Activated CD4-positive, alpha-beta memory T cell treated with anti-CD3 and anti-CD28 coated beads for 36 hours (primary cell): ENCODE measurements around the gene ANKRD30BL. TPM values are rescaled to one million over a fixed set of nuclear protein-coding genes. Genes with fewer than 3 reads are reported as not detected.
"Not testable (repeated sequence)": the region's sequence is repeated elsewhere in the genome, so short reads cannot be mapped to it uniquely, and the experiment has no call there.

Experiments
- CTCF ChIA-PET: fragments of 350-600 bp; sonication (Branson Sonifier 250); formaldehyde crosslinking; loops from one replicate; lab custom pipeline; 2021; ENCODE audit warnings: antibody characterized with exemption, inconsistent platforms; lab: Charles Lee
- POLR2A ChIA-PET: fragments of 350-600 bp; sonication (Branson Sonifier 250); formaldehyde crosslinking; loops from one replicate; lab custom pipeline; 2021; ENCODE audit warnings: antibody characterized with exemption; lab: Charles Lee
- DNase-seq: peaks from one replicate; pipeline ENCODE4 v3.0.0-alpha.2; 2020
- H3K27ac Mint-ChIP-seq: one replicate; pipeline ENCODE4 v1.8.0; 2021; ENCODE audit warnings: mixed read lengths
- H3K27me3 Mint-ChIP-seq: one replicate; pipeline ENCODE4 v1.8.0; 2021; ENCODE audit warnings: mixed read lengths
- H3K36me3 Mint-ChIP-seq: one replicate; pipeline ENCODE4 v1.8.0; 2021; ENCODE audit warnings: mixed read lengths
- H3K4me1 Mint-ChIP-seq: one replicate; pipeline ENCODE4 v1.8.0; 2021; ENCODE audit warnings: low read depth, mixed read lengths
- H3K4me3 Mint-ChIP-seq: one replicate; pipeline ENCODE4 v1.8.0; 2021; ENCODE audit warnings: mild to moderate bottlenecking, mixed read lengths
- H3K9me3 Mint-ChIP-seq: one replicate; pipeline ENCODE4 v1.8.0; 2021; ENCODE audit warnings: mixed read lengths
- intact Hi-C: fragments of 100-400 bp; cut with micrococcal nuclease; formaldehyde crosslinking; loops from one replicate; pipeline ENCODE4 v1.15.1; 2023
- total RNA-seq, 2 experiments: library from RNA; stranded (reverse); gene quantifications; one replicate each; pipeline ENCODE4 v1.2.3, GENCODE V29; 2021

The ANKRD30BL gene, protein sequence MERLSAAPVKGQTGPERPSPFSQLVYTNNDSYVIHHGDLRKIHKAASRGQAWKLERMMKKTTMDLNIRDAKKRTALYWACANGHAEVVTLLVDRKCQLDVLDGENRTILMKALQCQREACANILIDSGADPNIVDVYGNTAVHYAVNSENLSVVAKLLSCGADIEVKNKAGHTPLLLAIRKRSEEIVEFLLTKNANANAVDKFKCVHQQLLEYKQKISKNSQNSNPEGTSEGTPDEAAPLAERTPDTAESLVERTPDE
- total RNA-seq, result not detected

- H3K27ac Mint-ChIP-seq, H3K9me3 Mint-ChIP-seq, H3K4me3 Mint-ChIP-seq, H3K27me3 Mint-ChIP-seq, H3K4me1 Mint-ChIP-seq, CTCF ChIA-PET, DNase-seq, POLR2A ChIA-PET, intact Hi-C loops, H3K36me3 Mint-ChIP-seq: not testable (repeated sequence)
These were observed at the start of gene ANKRD30BL for GRCh38 chr2:132161161-132162124. Gene ANKRD30BL (minus strand): TSS chr2:132161952. CDS start chr2:132161705, 247 bp downstream.

DNA sequence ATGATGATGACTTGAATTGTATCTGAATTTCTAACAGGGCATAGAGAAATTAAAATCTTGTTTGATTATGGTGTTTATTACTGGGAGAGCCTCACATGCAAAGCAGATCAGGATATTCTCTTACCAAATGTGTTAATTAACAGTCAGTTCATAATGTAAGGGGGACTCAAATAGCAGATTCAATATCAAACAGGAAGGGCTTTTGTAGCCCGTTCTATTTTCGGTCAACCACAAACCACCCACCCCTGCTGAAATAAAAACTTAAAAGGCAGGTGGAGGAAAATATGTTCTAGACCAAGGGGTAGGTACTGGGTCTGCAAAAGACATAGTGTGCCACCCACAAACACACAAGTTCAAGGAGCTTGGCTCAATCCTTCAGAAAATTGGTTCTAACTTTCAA is 41.1 kb upstream of the ANKRD30BL start:
- POLR2A ChIA-PET, CTCF ChIA-PET, intact Hi-C loops: not testable (repeated sequence)

DNA sequence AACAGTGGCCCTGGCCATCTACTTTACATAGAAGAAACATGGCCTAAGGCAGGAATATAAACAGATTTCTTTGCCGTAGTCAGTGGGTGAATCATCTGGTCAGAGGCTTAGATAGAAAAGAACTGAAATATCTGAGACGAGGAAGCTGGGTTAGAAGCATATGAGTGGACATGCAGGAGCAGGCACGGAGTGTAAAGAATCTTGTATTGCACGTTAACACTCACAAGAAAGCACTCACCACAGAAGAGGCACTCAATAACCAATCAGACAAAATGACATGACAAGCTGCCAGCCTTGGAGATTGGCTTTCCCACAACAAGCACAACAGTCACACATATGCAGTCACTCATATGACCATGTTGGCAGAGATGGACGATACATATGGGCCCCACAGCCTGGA is 31.1 kb upstream of the ANKRD30BL start:
- H3K4me3 Mint-ChIP-seq, H3K36me3 Mint-ChIP-seq, intact Hi-C loops, H3K27ac Mint-ChIP-seq, H3K9me3 Mint-ChIP-seq, POLR2A ChIA-PET, DNase-seq, CTCF ChIA-PET, H3K27me3 Mint-ChIP-seq, H3K4me1 Mint-ChIP-seq: not testable (repeated sequence)

More for the DNA sequence above, 41.1 kb upstream of the ANKRD30BL start:
- not testable (repeated sequence) for H3K27ac Mint-ChIP-seq, H3K9me3 Mint-ChIP-seq, H3K4me1 Mint-ChIP-seq, H3K27me3 Mint-ChIP-seq, H3K36me3 Mint-ChIP-seq, DNase-seq, H3K4me3 Mint-ChIP-seq

- H3K4me3 Mint-ChIP-seq, H3K9me3 Mint-ChIP-seq, H3K4me1 Mint-ChIP-seq, H3K36me3 Mint-ChIP-seq, CTCF ChIA-PET, intact Hi-C loops, H3K27ac Mint-ChIP-seq, DNase-seq, H3K27me3 Mint-ChIP-seq, POLR2A ChIA-PET: not testable (repeated sequence)
These were observed 5.3 kb upstream of the ANKRD30BL start for GRCh38 chr2:132167100-132167499.

DNA sequence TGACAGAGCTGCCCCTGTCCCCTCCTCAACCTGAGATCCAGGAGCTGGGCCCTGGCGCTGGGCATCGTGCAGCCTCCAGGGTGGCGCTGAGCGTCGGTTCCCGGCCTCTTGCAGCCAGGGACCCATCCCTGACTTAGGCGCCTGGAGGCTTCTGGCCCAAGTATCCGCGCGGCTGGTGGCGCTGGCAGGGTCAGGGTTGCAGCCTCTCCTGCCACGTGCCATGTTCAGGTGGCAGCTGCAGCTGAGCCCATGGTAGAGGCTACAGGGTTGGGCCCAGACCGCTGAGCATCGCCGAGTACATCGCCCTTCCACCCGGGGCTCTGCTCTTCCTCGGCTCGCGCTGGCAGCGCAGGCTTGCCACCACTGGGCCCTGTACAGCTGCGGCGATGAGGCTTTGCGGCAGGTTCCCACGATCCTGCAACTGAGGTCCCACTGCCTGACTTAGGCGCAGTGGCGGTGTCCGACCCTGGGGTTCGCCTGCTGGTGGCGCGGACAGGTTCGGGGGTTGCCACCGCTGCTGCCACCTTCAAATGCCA is 441 bp upstream of the ANKRD30BL start:
- CTCF ChIA-PET, H3K27ac Mint-ChIP-seq, H3K4me3 Mint-ChIP-seq, intact Hi-C loops, DNase-seq, H3K36me3 Mint-ChIP-seq, H3K9me3 Mint-ChIP-seq, POLR2A ChIA-PET, H3K4me1 Mint-ChIP-seq, H3K27me3 Mint-ChIP-seq: not testable (repeated sequence)

DNA sequence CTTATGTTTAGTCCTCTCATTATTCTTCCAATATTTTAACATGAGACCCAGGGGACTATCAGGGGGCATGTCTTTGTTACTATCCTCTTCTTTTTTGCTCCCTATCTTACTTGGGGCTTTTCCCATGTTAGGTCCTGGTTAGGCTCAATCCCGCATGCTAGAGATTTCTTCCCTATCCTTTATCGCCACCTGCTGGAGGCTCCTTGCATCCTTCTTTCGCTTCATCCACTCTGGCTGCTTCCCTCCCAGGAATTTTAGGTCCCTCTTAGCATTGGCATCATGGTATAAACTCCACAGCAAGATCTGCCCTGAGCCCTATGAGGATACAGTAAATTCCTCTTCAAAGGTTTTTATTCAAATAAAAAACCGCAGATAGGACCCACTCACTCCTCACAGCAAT is 15.0 kb downstream of the ANKRD30BL start:
- POLR2A ChIA-PET, H3K27ac Mint-ChIP-seq, H3K4me3 Mint-ChIP-seq, H3K36me3 Mint-ChIP-seq, CTCF ChIA-PET, H3K9me3 Mint-ChIP-seq, H3K27me3 Mint-ChIP-seq, H3K4me1 Mint-ChIP-seq: not testable (repeated sequence)
- peak; percentile 45 for DNase-seq
- intact Hi-C loops, result loop anchor here (5.0 to 10.0 kb wide), 2 partner anchors 474 to 992 kb away; no protein-coding TSS in a partner anchor
